Embryonic facial prominence (tissue), 1 donor: Measurements from ENCODE around the gene GPR3.
A peak's percentile ranks its signal among the peaks of the same experiment; 100 is the strongest.

Experiments used
- DNase-seq: peaks from one replicate; pipeline ENCODE4 v3.0.0-alpha.2; 2016; ENCODE audit errors: extremely low spot score

Gene GPR3

GRCh38 chr1:27392096-27392777 lies at the start of gene GPR3:
Gene GPR3, plus strand, starts transcription at chr1:27392622. Its CDS starts 1,177 bp downstream, at chr1:27393799.
- DNase-seq = peak; percentile 77

GRCh38 chr1:27342778-27343638 lies 49.4 kb upstream of the GPR3 start:
- DNase-seq = no peak

DNA sequence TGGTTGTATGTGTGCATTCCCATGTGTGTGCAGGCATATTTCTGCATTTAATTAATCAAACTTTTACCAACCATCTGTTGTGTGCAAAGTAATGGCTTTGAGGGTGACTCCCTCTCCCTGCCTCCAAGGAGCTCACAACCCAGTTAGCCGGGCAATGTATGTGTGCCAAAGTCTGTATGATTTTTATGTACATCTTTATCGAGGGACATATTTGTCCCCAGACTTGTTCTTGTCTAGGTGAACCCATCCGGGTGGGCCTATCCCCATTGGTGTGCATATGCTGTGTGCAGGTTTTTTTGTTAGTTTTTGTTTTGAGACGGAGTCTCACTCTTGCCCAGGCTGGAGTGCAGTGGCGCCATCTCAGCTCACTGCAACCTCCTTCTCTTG lies 48.8 kb upstream of the GPR3 start:
- no peak for DNase-seq

GRCh38 chr1:27345272-27345671 lies 47.1 kb upstream of the GPR3 start:
- no peak for DNase-seq

DNA sequence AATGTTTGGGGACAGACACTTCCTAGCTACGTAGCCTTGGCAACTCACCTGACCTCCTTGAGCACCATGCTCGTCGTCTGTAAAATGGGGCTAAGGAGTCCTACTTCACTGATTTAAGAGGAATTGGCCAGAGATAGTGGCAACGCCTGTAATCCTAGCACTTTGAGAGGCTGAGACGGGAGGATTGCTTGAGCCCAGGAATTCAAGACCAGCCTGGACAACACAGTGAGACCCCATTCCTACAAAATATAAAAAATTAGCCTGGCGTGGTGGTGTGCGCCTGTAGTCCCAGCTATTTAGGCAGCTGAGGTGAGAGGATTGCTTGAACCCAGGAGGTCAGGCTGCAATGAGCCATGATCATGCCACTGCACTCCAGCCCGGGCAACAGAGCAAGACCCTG lies 46.1 kb upstream of the GPR3 start:
- DNase-seq = no peak

GRCh38 chr1:27346991-27347624 lies 45.3 kb upstream of the GPR3 start:
- DNase-seq = no peak

GRCh38 chr1:27348861-27349783 lies 43.3 kb upstream of the GPR3 start:
- DNase-seq = no peak

DNA sequence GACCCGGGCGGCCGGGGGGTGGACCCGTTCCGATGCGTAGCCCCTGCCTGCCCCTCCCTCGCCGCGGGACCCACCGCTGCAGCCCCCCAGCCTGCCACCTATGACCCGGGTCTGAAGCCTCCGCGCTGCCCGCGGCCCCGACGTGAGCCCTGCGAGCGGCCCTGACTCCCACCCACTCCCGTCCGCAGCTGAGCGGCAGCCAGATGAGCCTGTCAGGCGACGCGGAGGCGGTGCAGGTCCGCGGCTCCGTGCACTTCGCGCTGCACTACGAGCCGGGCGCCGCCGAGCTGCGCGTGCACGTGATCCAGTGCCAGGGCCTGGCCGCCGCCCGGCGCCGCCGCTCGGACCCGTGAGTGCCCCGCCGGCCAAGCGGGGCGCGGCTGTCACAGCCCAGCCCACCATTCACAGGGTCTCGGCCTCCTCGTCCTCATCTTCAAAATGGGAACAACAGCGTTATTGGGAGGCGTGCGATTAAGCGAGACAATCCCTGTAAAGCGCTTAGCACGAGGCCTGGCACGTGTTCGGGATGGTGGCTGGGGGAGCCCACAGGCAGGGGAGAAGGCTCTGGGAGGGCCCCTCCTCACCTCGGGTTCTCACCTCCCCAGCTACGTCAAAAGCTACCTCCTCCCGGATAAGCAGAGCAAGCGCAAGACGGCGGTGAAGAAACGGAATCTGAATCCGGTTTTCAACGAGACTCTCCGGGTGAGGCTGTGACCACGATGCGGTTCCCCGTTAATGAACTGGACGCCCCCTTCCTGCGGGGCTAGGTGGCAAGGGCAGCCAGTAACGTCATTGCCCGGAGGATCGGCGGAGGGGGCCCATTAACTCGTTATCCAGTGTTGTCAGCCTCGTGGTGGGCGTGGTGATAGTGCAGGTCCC lies 42.4 kb upstream of the GPR3 start:
- DNase-seq = no peak

DNA sequence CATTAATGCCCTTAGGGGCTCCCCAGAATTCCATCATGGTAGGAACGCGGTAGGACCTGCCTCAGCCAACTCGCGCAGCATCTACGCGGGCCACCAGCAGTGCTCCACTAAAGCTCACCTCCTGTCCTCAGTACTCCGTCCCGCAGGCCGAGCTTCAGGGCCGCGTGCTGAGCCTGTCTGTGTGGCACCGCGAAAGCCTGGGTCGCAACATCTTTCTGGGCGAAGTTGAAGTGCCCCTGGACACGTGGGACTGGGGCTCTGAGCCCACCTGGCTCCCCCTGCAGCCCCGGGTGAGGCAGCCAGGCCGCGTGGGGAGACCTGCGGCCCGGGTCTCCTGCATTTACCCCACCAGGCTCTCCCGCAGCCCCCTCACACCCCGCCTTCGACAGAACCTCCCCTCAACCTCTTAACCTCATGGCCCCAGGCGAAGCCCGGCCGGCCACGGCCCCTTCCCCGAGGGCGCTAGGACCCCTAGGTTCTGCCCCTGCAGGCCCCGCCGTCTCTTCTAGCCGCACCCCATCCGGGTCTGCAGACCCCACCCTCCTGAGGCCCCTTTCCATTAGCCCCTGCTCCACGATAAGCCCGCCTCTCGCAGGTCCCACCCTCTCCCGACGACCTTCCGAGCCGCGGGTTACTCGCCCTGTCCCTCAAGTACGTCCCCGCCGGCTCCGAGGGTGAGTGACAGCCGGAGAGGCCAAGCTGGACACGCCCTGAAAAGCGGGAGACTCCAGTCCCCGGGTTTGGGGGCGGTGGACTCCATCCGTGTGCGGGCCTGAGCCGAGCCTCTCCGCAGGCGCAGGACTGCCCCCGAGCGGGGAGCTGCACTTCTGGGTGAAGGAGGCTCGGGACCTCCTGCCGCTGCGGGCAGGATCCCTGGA lies 41.5 kb upstream of the GPR3 start:
- DNase-seq = no peak

GRCh38 chr1:27351541-27352107 lies 40.8 kb upstream of the GPR3 start:
- DNase-seq = no peak

DNA sequence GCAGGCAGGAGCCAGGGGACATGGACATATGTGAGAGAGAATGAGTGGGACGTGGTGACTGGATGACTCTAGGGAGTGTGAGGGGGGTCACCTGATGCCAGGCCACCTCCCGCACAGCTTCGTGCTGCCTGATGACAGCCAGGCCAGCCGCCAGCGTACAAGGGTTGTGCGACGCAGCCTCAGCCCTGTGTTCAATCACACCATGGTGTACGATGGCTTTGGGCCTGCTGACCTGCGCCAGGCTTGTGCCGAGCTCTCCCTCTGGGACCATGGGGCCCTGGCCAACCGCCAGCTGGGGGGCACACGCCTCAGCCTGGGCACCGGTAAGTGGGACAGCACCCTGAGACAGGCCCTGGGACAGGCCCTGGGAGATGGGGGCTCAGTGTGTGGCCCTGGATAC lies 39.3 kb upstream of the GPR3 start:
- no peak for DNase-seq

DNA sequence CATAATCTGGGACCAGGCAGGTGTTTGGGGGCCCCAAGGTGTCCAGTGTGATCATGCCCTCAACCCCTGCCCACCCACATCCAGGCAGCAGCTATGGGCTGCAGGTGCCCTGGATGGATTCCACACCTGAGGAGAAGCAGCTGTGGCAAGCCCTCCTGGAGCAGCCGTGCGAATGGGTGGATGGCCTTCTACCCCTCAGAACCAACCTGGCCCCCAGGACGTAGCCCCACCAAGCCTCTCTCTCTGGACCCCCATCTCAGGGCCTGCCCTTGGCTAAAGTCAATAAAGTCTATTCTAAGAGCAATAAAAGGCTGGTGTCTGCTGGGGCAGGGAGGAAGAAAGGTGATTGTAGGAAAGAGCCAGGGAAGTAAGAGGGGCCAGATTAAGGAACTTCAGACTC lies 38.8 kb upstream of the GPR3 start:
- no peak for DNase-seq

DNA sequence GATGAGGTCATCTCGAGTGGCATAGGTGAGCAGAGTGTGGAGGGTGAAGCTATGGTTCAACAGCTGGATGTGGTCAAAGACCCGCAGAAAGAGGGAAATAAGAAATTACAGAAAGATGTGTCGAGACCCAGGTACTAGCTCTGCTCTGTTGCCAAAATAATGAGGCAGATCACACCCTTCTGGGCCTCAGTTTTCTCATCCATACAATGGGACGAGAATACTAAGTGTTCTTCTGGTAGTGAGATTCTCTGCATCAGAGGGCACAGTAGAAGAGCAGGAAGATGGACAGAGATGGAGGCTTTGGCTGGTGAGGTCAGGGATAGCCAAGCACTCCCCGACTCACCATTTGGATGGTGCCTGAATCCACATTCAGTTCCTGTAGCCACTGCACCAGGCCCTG lies 36.7 kb upstream of the GPR3 start:
- DNase-seq = no peak

- DNase-seq = no peak
Observed at GRCh38 chr1:27356277-27356618, 36.2 kb upstream of the GPR3 start.

GRCh38 chr1:27356619-27357280 lies 35.7 kb upstream of the GPR3 start:
- DNase-seq = no peak

- peak; percentile 60 for DNase-seq
Observed at GRCh38 chr1:27357281-27358037, 35.0 kb upstream of the GPR3 start.

DNA sequence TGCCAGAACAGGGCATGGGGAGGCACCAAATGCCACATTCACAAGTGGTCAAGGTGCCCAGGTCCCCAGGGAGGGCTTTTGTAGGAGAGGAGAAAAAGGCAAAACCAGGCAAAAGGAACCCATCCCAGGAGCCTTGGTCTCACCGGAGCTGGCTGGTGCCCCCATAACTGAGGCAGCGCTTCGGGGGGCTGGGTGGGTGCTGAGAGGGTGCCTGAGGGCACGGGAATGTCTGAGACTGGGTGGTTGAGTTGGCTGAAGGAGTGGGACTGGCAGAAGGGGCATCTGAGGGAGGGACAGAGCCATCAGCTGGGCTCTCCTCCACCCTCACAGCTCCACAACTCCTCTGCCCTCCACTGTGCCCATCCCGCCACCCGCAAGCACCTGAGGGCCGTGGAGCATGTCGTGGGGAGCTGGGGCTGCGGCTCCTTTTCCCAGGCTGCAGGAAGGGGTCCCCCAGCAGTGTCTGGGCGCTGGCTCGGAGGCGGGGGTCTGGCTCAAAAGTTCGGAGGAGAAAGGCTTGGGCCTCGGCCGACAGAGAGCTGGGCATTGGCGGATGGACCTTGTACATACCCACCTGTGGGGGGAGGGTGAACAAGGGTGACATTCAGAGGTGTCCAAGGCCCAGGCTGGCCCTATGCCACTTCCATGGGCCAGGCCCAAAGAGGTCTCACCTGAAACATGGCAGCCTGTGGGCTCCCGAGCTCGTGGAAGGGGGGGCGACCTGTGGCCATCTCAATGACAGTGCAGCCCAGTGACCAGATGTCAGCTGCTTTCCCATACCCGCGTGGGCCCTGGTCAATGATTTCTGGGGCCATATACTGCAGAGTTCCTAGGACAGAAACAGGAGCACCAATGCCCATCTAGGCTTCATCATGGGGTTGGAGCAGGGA lies 34.1 kb upstream of the GPR3 start:
- no peak for DNase-seq
